ENCODE data around the gene C10orf95.

DNA sequence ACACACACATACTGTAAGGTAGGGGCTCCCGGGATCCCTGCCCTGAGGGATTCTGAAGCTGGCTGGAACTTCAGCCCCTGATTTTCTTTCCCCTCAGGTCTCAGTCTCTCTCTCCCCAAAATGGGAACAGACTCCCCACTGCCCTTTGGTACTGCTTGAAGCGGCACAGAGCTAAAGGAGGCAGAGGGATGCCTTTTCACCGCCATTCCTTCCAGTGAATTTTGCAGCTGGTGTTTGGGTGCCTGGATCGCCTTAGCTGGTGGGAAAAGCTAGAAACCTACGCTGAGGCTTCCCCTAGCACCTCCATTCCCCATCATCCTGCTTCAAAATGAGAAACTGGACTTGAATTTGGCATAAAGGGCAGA is 16.2 kb downstream of the C10orf95 start:
- TF ChIP-seq CTCF (IDR thresholded peaks at IDR 0.05), result no peak
- TF ChIP-seq RAD21 (IDR thresholded peaks at IDR 0.05; ENCODE audit: low read length), result no peak
- no peak for TF ChIP-seq POLR2AphosphoS5 (IDR thresholded peaks at IDR 0.05; ENCODE audit: low read depth, low read length)
- no peak for TF ChIP-seq ZBTB33 (IDR thresholded peaks at IDR 0.05; ENCODE audit: borderline replicate concordance, low read depth)
- TF ChIP-seq PBX3 (IDR thresholded peaks at IDR 0.05), result no peak
- no peak for TF ChIP-seq TAF1 (IDR thresholded peaks at IDR 0.05; ENCODE audit: borderline replicate concordance, low read depth, low read length)
- TF ChIP-seq SMC3 (IDR thresholded peaks at IDR 0.05; ENCODE audit: low read depth, low read length), result no peak

Measured in SK-N-SH (cell line).